Gastrocnemius medialis (tissue), 4 donors: ENCODE results near the gene RYK. TPM values are rescaled to one million over a fixed set of nuclear protein-coding genes. Genes with fewer than 3 reads are reported as not detected.

ENCODE experiments used
- ATAC-seq, 2 donors: fragments of 150-250 bp; one replicate each; pipeline ENCODE4 v1.9.1; 2016
- DNase-seq, 2 donors: peaks; one replicate each; pipeline ENCODE4 v3.0.0-alpha.2; 2019
- H3K27ac ChIP-seq, 4 donors: fragments of 200-600 bp; sonication (generic); 1 replicate in 1 of 4; 2 replicates in 3 of 4; pipeline ENCODE4 v1.5.1; 2016 to 2018; ENCODE audit warnings: mild to moderate bottlenecking in 2 of 4, moderate library complexity in 1 of 4
- H3K27me3 ChIP-seq, 3 donors: fragments of 200-600 bp; sonication (generic) in 2 of 3; 1 replicate in 1 of 3; 2 replicates in 2 of 3; pipeline versions ENCODE4 v1.5.1 to v1.6.0; 2016 to 2019; ENCODE audit warnings: mild to moderate bottlenecking in 1 of 3, moderate library complexity in 1 of 3
- H3K36me3 ChIP-seq, 2 donors: fragments of 200-600 bp; sonication (generic) in 1 of 2; one replicate each; pipeline ENCODE4 v1.5.1; 2017 to 2018
- H3K4me1 ChIP-seq, 2 donors: fragments of 200-600 bp; sonication (generic) in 1 of 2; one replicate each; pipeline ENCODE4 v1.5.1; 2016 to 2017; ENCODE audit warnings: mild to moderate bottlenecking in 2 of 2
- H3K4me3 ChIP-seq, 4 donors: fragments of 200-600 bp; sonication (generic) in 3 of 4; 1 replicate in 1 of 4; 2 replicates in 3 of 4; pipeline ENCODE4 v1.5.1; 2016 to 2019; ENCODE audit warnings: mild to moderate bottlenecking in 2 of 4
- H3K9me3 ChIP-seq, 3 donors: fragments of 200-600 bp; sonication (generic) in 2 of 3; 1 replicate in 1 of 3; 2 replicates in 2 of 3; pipeline ENCODE4 v1.5.1; 2016 to 2019
- CTCF ChIP-seq, 5 experiments: fragments of 450-650 bp in 3 of 5; fragments of 200-600 bp in 2 of 5; sonication (generic) in 2 of 5; IDR thresholded peaks in 4 of 5; conservative IDR thresholded peaks in 1 of 5; 1 replicate in 4 of 5; 2 replicates in 1 of 5; pipeline ENCODE4 v1.5.1; 2016 to 2019; ENCODE audit warnings: antibody characterized with exemption in 5 of 5, mild to moderate bottlenecking in 3 of 5, moderate library complexity in 3 of 5
- POLR2A ChIP-seq, 2 donors: fragments of 450-650 bp; IDR thresholded peaks; one replicate each; pipeline ENCODE4 v1.6.1; 2017; ENCODE audit warnings: antibody characterized with exemption in 2 of 2, mild to moderate bottlenecking in 2 of 2, moderate library complexity in 2 of 2
- in situ Hi-C, 4 donors: fragments of 200-750 bp; cut with MboI; loops; one replicate each; pipeline versions ENCODE4 v1.15.0 to v1.8.0; 2017; ENCODE audit warnings: low sequenced_read_pairs in 4 of 4
- intact Hi-C: fragments of 100-400 bp; cut with DNase I; formaldehyde crosslinking; loops from one replicate; pipeline ENCODE4 v1.15.1; 2023; ENCODE audit warnings: low total_unique reads
- total RNA-seq, 4 donors: library from RNA; depleted of rRNA; stranded (reverse); fragments of >200 nt; gene quantifications; one replicate each; pipeline versions ENCODE4 v1.1.0 to v1.2.3, GENCODE V29; 2016

RYK gene
- total RNA-seq, 4 donors from 2014 or later, result 25.8 to 42.4 (median 35.0) TPM

- no peak for DNase-seq
- TF ChIP-seq CTCF (IDR thresholded peaks at IDR 0.05 in 4 of 5, conservative IDR thresholded peaks at IDR 0.05 in 1 of 5) (no peak), POLR2A (IDR thresholded peaks at IDR 0.05) (no peak)
- in situ Hi-C loops, result no loop called here
- Histone ChIP-seq H3K4me1 (peaks cover 9 to 12% of the 10 kb centered on the region in 2 donors), H3K4me3 (no peak overlapping the region), H3K9me3 (no peaks in the 10 kb centered on the region), H3K27me3 (no peaks in the 10 kb centered on the region), H3K36me3 (no peaks in the 10 kb centered on the region), H3K27ac (peak overlapping the region in 3 of 4 donors; percentile 57 to 96 (median 83))
- no peak for ATAC-seq
- intact Hi-C loops, result loop anchor here (5.0 to 10.0 kb wide), 4 partner anchors 40 to 678 kb away; partner anchors contain the start of gene CDV3
These were observed 2.1 kb upstream of the RYK start for GRCh38 chr3:134252766-134253165.

DNA sequence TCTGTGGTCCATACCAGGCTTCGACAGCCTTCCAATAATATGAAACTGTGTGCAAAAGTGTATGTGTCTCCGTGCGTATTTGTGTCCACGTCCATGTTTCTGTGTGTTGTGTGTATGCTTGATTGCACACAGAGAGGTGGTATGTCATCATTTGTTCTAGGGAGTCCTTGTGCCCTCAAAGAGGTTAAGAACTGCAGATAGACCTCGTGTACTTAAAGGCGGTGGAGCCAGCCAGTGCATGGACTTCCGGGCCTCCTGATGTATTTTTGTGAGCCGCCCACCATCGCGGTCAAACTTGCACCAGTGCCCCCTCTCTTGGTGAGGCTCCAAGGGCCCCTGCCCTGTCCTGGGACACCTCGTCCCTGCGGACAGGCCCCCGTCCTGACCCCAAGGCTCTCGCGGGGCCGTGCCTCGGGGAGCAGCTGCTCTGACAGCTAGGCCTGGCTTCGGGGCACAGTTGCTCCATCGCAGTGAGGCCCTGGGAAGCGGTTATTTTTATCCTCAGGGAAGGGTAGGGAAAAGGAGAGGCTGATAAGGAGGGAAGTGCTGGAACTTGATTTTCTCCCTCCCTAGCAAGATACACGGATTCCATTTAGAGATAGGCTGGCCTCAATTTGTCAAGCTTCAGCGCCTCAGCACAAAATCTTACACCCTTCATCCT lies 1.2 kb upstream of the RYK start:
- in situ Hi-C loops (no loop called here), intact Hi-C loops (loop anchor here (5.0 to 10.0 kb wide), 4 partner anchors 40 to 677 kb away; partner anchors contain the start of gene CDV3)
- peak overlapping the region in 1 of 4 donors; percentile 83 for H3K4me3 ChIP-seq
- no peaks in the 10 kb centered on the region for H3K36me3 ChIP-seq
- H3K9me3 ChIP-seq, result no peaks in the 10 kb centered on the region
- TF ChIP-seq CTCF (IDR thresholded peaks at IDR 0.05 in 4 of 5, conservative IDR thresholded peaks at IDR 0.05 in 1 of 5) (no peak), POLR2A (IDR thresholded peaks at IDR 0.05) (no peak)
- peaks cover 9 to 12% of the 10 kb centered on the region in 2 donors for H3K4me1 ChIP-seq
- H3K27ac ChIP-seq, result peak overlapping the region; percentile 35 to 96 (median 70)
- ATAC-seq, result no peak
- DNase-seq, result peak in 1 of 2 donors; percentile 23
- H3K27me3 ChIP-seq, result no peaks in the 10 kb centered on the region

- in situ Hi-C loops (no loop called here), intact Hi-C loops (loop anchor here (5.0 to 10.0 kb wide), 4 partner anchors 38 to 675 kb away; partner anchors contain the start of gene CDV3)
- Histone ChIP-seq H3K36me3 (no peaks in the 10 kb centered on the region), H3K27me3 (no peaks in the 10 kb centered on the region), H3K4me3 (peak overlapping the region; percentile 48 to 88 (median 74)), H3K27ac (peak overlapping the region; percentile 75 to 96 (median 88)), H3K4me1 (peaks cover 16 to 18% of the 10 kb centered on the region in 2 donors), H3K9me3 (no peaks in the 10 kb centered on the region)
- ATAC-seq (peak; percentile 76 to 78), DNase-seq (peak; percentile 33 to 34)
- TF ChIP-seq POLR2A (IDR thresholded peaks at IDR 0.05) (no peak), CTCF (IDR thresholded peaks at IDR 0.05 in 4 of 5, conservative IDR thresholded peaks at IDR 0.05 in 1 of 5) (no peak)
These were observed 533 bp downstream of the RYK start for GRCh38 chr3:134249935-134250716.

GRCh38 chr3:134249296-134249841 lies 1.3 kb downstream of the RYK start:
- TF ChIP-seq CTCF (IDR thresholded peaks at IDR 0.05 in 4 of 5, conservative IDR thresholded peaks at IDR 0.05 in 1 of 5), result no peak
- TF ChIP-seq POLR2A (IDR thresholded peaks at IDR 0.05), result no peak
- Histone ChIP-seq H3K4me3 (peak overlapping the region; percentile 48 to 81 (median 74)), H3K27me3 (no peaks in the 10 kb centered on the region), H3K27ac (peak overlapping the region; percentile 20 to 94 (median 86)), H3K4me1 (peaks cover 16 to 20% of the 10 kb centered on the region in 2 donors), H3K9me3 (no peaks in the 10 kb centered on the region), H3K36me3 (no peaks in the 10 kb centered on the region)
- ATAC-seq (no peak), DNase-seq (no peak)
- in situ Hi-C loops, result no loop called here
- intact Hi-C loops, result no loop called here
